MCF 10A (cell line): ENCODE measurements around the gene GCSAM. TPM values are rescaled to one million over a fixed set of nuclear protein-coding genes. Genes with fewer than 3 reads are reported as not detected.

Source experiments
- BruUV-seq: library from RNA; stranded (reverse); fragments of 400-500 nt; replicated peaks from 2 replicates; lab custom pipeline; 2021; lab: Mats Ljungman, UMichigan
- CTCF ChIA-PET: fragments of 300-600 bp; sonication (Branson Sonifier 250); formaldehyde crosslinking; extraction: SDS; loops from one replicate; lab custom pipeline; 2021; ENCODE audit warnings: antibody characterized with exemption, inconsistent platforms; lab: Yijun Ruan, JAX
- POLR2A ChIA-PET: fragments of 300-600, 350-650 bp; sonication (Branson Sonifier 250); formaldehyde crosslinking; extraction: SDS; loops from one replicate; lab custom pipeline; 2020; ENCODE audit warnings: antibody characterized with exemption, inconsistent platforms; lab: Yijun Ruan, JAX
- DNase-seq: peaks from one replicate; pipeline ENCODE4 v3.0.0-alpha.2; 2018; ENCODE audit not compliant: unreplicated experiment
- H3K27ac Mint-ChIP-seq: one replicate; pipeline ENCODE4 v1.8.0; 2022; ENCODE audit warnings: mild to moderate bottlenecking, low read depth, mixed read lengths; ENCODE audit not compliant: unreplicated experiment
- H3K27me3 Mint-ChIP-seq: one replicate; pipeline ENCODE4 v1.8.0; 2022; ENCODE audit warnings: mixed read lengths; ENCODE audit not compliant: insufficient read depth, unreplicated experiment
- H3K36me3 Mint-ChIP-seq: one replicate; pipeline ENCODE4 v1.8.0; 2022; ENCODE audit warnings: mild to moderate bottlenecking, moderate library complexity, mixed read lengths; ENCODE audit not compliant: insufficient read depth, unreplicated experiment
- H3K4me1 Mint-ChIP-seq: one replicate; pipeline ENCODE4 v1.8.0; 2022; ENCODE audit warnings: mixed read lengths; ENCODE audit not compliant: insufficient read depth, unreplicated experiment
- H3K4me3 Mint-ChIP-seq: one replicate; pipeline ENCODE4 v1.8.0; 2022; ENCODE audit warnings: mild to moderate bottlenecking, moderate library complexity, mixed read lengths; ENCODE audit not compliant: unreplicated experiment
- H3K9me3 Mint-ChIP-seq: one replicate; pipeline ENCODE4 v1.8.0; 2022; ENCODE audit warnings: mixed read lengths; ENCODE audit not compliant: unreplicated experiment
- CTCF ChIP-seq: fragments of 200-600 bp; IDR thresholded peaks from one replicate; pipeline ENCODE4 v1.8.0; 2022; ENCODE audit warnings: antibody characterized with exemption, mild to moderate bottlenecking; ENCODE audit not compliant: unreplicated experiment
- intact Hi-C: fragments of 100-400 bp; cut with micrococcal nuclease; formaldehyde crosslinking; loops from 2 replicates; pipeline ENCODE4 v1.14.1; 2022
- total RNA-seq: library from RNA; stranded (reverse); gene quantifications from 2 replicates; pipeline ENCODE4 v1.2.3, GENCODE V29; 2022

The GCSAM gene
- total RNA-seq, 1 experiment from 2014 or later, result 0.63 TPM

GRCh38 chr3:112114576-112115160 lies 18.4 kb downstream of the GCSAM start:
- Mint-ChIP-seq H3K9me3 (no peaks in the 10 kb centered on the region), H3K4me3 (no peak overlapping the region), H3K27me3 (no peaks in the 10 kb centered on the region), H3K27ac (peak overlapping the region; percentile 23), H3K4me1 (peaks cover 9% of the 10 kb centered on the region), H3K36me3 (peaks cover 41% of the 10 kb centered on the region)
- no peak for TF ChIP-seq CTCF
- intact Hi-C loops, result no loop called here
- ChIA-PET CTCF (interaction anchor here (0.6 to 5.0 kb wide), 5 partner anchors 8 to 249 kb away, joined by 3 to 23 read pairs (median 4); partner anchors contain the start of gene SLC9C1), POLR2A (no interaction called here)
- no peak for DNase-seq
- BruUV-seq, result no TSS peak

GRCh38 chr3:112111785-112112402 lies 21.2 kb downstream of the GCSAM start:
- intact Hi-C loops, result loop anchor here (1.0 to 2.0 kb wide), 4 partner anchors 37 to 419 kb away; no protein-coding TSS in a partner anchor
- H3K27ac Mint-ChIP-seq, result no peak overlapping the region
- ChIA-PET POLR2A (interaction anchor here (0.8 to 2.0 kb wide), 5 partner anchors 9 to 207 kb away, joined by 3 to 5 read pairs (median 3); no protein-coding TSS in a partner anchor), CTCF (interaction anchor here (0.6 to 3.8 kb wide), 37 partner anchors 9 to 697 kb away, joined by 3 to 43 read pairs (median 5); partner anchors contain the start of genes GCSAM and SLC9C1)
- no peak overlapping the region for H3K4me3 Mint-ChIP-seq
- TF ChIP-seq CTCF, result peak; percentile 80
- DNase-seq, result peak; percentile 82
- BruUV-seq, result no TSS peak
- H3K9me3 Mint-ChIP-seq, result no peaks in the 10 kb centered on the region
- H3K27me3 Mint-ChIP-seq, result no peaks in the 10 kb centered on the region
- H3K36me3 Mint-ChIP-seq, result peaks cover 34% of the 10 kb centered on the region
- peaks cover 16% of the 10 kb centered on the region for H3K4me1 Mint-ChIP-seq

- peak overlapping the region; percentile 59 for H3K27ac Mint-ChIP-seq
- no peak for TF ChIP-seq CTCF
- H3K9me3 Mint-ChIP-seq, result no peaks in the 10 kb centered on the region
- ChIA-PET CTCF (interaction anchor here (0.6 to 3.8 kb wide), 7 partner anchors 9 to 409 kb away, joined by 4 to 43 read pairs (median 5); partner anchors contain the start of genes CD200 and SLC9C1), POLR2A (interaction anchor here (1.0 to 1.1 kb wide), 2 partner anchors 11 to 12 kb away, joined by 4 read pairs; no protein-coding TSS in a partner anchor)
- no peaks in the 10 kb centered on the region for H3K27me3 Mint-ChIP-seq
- H3K4me1 Mint-ChIP-seq, result peaks cover 16% of the 10 kb centered on the region
- no TSS peak for BruUV-seq
- intact Hi-C loops, result no loop called here
- H3K36me3 Mint-ChIP-seq, result peaks cover 34% of the 10 kb centered on the region
- no peak overlapping the region for H3K4me3 Mint-ChIP-seq
- DNase-seq, result no peak
These were observed 23.7 kb downstream of the GCSAM start for GRCh38 chr3:112109322-112109721.

- Mint-ChIP-seq H3K27ac (no peak overlapping the region), H3K36me3 (peaks cover 34% of the 10 kb centered on the region), H3K4me3 (no peak overlapping the region), H3K27me3 (no peaks in the 10 kb centered on the region), H3K9me3 (no peaks in the 10 kb centered on the region), H3K4me1 (peaks cover 21% of the 10 kb centered on the region)
- BruUV-seq, result no TSS peak
- no peak for DNase-seq
- TF ChIP-seq CTCF, result no peak
- ChIA-PET CTCF (no interaction called here), POLR2A (interaction anchor here (0.6 kb wide), 1 partner anchor 437 kb away, joined by 3 read pairs; no protein-coding TSS in a partner anchor)
- intact Hi-C loops, result no loop called here
These were observed 28.3 kb downstream of the GCSAM start for GRCh38 chr3:112104774-112105173.
